NB4 (cell line): ENCODE results near the gene TMEM242.

ENCODE experiments used
- CTCF ChIP-seq: IDR thresholded peaks from one replicate; pipeline ENCODE4 v1.5.1; 2012; ENCODE audit warnings: low read depth, low read length
- MAX ChIP-seq: IDR thresholded peaks from 2 replicates; pipeline ENCODE4 v1.6.1; 2011; ENCODE audit warnings: low read depth, low read length

GRCh38 chr6:157300436-157300835, 22.9 kb downstream of the TMEM242 start:
- TF ChIP-seq CTCF (no peak), MAX (no peak)
